CD4-positive, alpha-beta T cell treated with Interferon alpha-2 for 1 hour (primary cell): ENCODE results near the gene NUP35.

Experiments
- DNase-seq, 2 donors: peaks; one replicate each; pipeline ENCODE4 v3.0.0-alpha.2; 2020 to 2022

Gene NUP35, protein sequence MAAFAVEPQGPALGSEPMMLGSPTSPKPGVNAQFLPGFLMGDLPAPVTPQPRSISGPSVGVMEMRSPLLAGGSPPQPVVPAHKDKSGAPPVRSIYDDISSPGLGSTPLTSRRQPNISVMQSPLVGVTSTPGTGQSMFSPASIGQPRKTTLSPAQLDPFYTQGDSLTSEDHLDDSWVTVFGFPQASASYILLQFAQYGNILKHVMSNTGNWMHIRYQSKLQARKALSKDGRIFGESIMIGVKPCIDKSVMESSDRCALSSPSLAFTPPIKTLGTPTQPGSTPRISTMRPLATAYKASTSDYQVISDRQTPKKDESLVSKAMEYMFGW

DNA sequence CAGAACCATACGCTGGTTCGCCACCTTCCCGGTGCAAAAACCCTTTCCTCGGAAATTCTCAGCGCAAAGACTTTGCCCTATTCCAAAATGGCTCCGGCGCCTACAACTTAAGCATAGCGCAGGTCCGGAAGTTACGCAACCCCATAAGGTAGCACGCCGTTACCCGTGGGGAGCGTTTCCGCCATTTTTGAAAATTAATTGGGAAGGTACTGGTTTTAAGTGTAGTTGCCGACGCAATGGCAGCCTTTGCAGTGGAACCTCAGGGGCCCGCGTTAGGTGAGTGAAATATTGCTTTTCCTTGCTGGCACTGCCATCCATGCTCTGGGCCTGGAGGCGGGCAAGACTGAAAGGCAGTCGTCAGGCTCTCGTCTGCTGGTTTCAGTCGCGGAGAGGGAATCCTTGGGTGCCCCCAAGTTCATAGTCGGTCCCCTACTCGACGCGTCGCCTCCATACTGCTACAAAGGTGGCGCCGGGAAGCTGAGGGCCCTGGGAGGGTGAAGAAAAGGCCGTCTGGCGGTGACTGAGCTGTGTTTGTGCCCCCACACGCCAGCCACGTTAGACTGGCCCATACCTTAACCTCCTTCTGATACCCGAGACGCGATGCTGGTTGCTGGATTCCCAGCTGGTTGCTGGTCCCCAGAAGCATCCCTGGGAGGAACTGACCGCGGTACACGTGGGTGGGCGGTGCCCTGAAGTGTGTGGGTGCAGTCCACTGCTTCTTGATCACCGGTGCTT lies at the start of gene NUP35:
TSS of gene NUP35 (plus strand) at position 222 of the 735 bp plus-strand sequence. CDS start at position 237, 15 bp downstream.
- DNase-seq = peak; percentile 77 to 89

DNA sequence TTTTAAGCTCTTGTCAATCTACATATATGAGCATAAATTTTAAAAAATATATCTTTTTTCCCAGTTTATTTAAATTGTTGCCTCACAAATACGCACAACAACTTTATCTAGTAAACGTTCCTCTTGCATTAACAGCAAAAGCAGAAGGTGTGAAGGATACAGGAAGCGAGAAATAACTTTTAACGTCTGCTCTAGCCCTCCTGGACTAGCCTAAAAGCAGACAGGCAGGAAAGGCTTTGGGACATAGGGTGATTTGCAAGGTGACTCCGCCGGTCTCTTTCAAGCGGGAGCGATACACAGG lies 46.1 kb upstream of the NUP35 start:
- peak in 1 of 2 donors; percentile 6 for DNase-seq

DNA sequence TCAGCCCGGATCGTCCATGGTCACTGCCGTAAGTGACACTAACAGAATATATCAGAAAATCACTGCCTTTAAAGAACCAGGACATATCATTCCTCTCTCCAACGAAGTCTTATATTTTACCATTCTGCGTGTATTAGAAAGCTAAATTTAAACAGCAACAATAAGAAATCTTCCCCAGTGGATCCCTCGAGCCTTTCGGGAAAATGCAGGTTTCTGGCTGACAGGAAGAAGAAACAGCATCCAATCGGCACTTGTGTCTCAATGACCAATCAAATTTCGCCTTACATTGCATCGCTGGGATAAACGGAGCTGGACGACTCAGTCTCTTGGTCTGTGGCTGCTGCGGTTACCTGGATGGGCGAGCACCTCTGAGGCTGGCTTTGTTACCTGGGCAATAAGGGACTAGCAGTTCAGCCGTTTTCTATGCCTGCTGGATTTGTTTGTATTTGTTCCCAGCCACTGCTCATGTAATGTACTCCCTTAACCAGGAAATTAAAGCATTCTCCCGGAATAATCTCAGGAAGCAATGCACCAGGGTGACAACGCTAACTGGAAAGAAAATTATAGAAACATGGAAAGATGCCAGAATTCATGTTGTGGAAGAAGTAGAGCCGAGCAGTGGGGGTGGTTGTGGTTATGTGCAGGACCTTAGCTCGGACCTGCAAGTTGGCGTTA lies 45.6 kb upstream of the NUP35 start, which contains the start of gene DUSP19:
TSS of gene DUSP19 (plus strand) at position 284 of the 675 bp plus-strand sequence. CDS start at position 471, 187 bp downstream.
- DNase-seq = peak; percentile 83 to 91

DNA sequence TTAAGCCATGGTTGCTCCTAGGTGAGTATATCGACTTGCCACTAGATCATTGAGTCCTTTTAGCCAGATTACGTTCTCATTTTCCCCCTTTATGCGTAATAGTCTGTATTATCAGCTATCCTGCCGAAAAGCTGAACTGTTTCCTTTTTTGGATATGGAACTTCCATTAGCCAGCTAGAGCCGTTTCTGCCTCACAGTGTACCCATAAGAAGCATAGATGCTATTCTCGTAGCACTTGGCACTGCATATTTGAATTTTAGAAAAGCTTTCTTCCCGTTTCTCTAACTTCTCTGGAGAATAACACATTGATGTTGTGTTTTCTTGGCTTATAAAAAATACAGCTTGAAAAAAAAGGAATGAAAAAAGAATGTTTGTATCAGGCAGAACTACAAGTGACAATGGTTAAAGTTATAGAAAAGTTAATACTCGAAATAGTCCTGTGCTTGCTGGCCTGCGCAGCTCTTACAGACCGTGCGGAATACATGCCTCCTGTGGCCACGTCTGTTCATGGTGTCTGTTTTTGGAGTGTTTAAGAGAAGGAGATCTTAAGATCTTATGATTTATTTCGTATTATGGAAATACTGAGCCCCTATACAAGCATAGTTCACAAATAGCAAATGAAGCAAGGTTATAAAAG lies 45.0 kb upstream of the NUP35 start:
- no peak for DNase-seq

DNA sequence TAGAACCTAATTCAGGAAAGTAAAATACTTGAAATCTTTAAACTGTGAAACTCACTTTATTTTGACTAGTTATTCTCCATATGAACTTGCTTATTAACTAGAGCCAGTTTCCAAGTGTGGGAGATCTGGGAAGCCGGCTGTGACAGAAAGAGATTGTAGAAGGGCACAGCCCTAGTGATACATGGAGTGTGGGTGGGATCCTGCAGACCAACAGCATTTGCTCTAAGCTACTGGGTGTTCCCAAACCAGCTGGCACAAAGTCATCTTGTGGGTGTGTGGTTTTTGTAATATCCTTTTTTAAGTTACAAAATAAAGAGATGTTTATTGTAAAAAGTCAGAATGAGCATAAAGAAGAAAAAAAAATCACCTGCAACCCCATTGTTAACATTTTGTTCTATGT lies 42.3 kb upstream of the NUP35 start:
- no peak for DNase-seq

DNA sequence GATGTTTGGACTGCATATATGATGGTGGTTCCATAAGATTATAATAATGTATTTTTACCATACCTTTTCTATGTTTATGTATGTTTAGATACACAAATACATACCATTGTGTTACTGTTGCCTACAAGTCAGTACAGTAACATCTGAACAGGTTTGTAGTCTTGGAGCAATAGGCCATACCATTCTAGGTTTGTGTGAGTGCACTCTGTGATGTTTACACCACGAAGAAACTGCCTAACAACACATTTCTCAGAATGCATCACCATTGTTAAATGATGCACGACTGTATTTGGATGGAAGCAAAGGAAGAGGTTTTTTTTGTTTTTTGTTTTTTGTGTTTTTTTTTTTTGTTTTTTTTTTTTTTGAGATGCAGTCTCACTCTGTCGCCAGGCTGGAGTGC lies 36.2 kb upstream of the NUP35 start:
- no peak for DNase-seq

DNA sequence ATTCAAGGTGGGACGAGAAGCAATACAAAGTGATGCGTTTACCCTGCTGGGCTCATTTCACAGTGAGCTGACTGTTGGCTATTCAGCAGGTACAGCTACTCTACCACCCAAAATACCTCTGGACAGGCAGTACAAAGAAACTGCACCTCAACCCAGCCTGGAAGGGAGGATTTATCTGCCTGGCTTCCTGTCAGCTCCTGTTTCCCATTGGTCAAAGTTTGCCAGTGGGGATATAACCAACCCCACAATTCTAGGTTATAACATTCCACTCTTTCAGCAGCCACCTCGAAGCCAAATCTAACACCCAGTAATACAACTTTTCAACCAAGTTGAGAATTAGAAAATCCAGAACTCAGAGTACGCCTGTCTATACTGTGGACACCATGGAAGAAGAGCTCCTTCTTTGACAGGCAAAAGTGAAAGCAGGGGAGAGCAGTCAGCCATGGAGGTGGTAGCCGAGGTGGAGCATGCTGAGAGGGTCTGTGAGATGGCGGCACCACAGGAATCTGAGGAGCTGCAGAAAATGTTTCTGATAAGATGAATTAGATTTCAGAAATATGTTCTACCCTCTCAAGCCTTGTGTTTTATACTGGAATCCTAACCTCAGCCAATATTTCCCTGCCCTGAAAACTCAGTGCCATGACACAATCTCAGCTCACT lies 34.9 kb upstream of the NUP35 start:
- DNase-seq = no peak

DNA sequence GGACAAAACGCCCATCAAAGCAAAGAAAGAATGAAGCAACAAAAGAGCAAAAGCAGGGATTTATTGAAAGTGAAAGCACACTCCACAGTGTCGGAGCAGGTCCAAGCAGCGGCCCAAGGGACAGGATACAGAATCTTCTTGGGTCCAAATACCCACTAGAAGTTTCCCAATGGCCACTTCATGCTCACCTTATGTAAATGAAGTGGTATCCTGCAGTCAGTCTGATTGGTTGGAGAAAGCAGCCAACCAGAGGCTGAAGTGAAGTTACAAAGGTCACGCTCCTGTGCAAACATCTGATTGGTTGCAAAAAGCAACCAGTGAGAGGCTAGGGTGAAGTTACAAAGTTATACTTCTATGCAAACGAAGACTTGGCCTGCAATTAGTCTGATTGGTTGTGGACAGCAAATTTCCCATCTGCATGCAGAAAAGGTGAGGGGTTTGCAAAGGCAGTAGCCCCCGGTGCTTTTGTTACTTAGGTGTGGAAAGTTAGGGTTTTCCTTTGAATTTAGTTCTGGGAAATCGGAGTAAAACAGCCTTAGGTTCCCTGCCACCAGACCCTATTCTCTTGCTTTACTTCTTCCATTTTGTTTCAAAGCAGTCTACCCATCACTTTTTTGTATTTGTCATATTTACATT lies 32.8 kb upstream of the NUP35 start:
- no peak for DNase-seq

DNA sequence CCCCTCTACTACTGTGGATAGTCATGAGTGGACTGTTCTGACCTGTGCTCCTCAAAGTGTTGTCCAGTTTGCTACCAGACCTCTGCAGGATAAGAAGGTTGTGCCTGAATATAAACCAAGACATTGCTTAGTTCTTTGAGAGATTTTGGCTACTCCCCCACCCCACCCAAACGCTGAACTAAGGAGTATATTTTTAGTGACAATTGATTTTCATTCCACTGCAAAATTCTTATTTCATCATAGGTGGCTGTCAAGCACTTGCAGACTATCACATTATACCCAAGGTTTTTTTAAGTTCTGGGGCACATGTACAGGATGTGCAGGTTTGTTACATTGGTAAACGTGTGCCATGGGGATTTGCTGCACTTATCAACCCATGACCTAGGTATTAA lies 32.3 kb upstream of the NUP35 start:
- no peak for DNase-seq

DNA sequence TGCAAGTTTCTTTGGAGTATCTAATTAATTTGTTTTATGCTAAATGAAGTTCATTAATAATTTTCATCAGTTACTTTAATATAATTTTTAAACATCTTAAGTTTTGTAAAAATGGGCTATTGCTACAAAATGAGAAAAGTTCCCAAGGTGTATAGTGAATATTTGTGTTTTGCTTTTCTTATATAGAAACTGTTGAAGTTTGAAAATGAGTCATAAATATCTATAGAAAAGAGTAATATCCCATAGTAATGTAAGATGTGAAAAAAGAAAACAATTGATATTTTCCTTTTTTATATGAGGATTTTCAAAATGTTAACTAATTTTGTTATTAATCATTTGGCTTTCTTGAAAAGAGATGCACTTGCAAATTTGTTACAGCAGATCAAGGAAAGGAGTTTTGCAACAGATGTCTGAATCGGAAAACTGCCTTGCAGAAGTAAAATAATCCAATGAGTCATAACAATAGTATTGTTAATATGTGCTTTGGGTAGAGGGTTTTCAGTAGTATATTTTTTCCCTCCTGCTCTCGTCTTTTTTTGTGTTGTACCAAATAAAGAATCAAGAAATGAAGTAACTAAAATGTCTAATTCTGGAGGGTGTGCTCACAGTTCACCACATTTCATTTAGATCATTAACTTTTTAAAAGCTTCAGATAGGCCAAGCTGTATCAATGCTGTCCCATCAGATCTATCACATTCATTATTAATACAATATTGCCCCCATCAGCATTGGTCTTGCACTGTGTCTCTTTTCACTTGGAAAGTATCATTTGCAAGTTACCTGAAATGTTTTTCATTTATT lies 30.2 kb upstream of the NUP35 start:
- DNase-seq = no peak

DNA sequence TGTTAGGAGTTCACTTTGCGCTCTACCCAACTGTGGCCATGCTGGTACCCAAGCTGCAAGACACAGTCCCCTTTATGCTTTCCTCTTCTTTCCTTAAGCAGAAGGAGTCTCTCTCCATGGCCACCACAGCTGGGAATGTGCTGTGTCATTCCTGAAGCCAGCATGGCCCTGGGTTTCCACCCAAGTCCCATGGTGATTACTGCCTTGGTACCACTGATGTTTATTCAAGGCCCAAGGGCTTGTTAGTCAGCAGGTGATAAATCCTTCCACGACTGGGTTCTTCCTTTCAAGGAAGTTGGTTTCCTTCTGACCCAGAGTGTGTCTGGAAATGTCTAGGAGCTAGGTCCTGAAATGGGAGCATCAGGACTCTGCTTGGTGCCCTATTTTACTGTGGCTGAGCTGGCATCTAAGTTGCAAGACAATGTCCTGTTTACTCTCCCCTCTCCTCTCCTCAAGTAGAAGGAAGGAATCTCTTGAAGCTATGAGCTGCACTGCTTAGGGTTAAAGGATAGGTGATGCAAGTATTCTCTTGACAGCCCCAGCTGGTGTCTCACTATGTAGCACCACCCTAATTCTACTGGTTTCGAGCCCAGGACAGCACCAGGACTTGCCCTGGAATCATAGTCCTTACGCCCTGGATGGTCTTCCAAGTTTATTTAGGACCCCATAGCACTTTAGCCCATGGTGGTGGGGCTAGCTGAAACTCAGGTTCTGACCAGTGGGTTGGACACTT lies 18.7 kb upstream of the NUP35 start:
- DNase-seq = no peak

DNA sequence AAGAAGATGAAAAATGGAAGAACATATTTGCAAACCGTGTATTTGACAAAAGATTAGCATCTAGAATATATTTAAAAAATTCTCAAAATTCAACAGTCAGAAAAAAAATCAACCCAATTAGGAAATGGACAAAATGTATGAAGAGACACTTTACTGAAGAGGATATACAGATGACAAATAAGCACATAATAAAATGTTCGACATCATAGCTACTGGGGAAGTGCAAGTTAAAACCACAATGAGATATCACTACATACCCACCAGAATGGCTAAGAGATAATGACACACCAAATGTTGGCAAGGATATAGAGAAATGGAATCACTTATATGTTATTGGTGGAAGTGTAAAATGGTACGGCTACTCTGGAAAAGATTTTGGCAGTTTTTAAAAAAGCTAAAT lies 11.7 kb upstream of the NUP35 start:
- no peak for DNase-seq

DNA sequence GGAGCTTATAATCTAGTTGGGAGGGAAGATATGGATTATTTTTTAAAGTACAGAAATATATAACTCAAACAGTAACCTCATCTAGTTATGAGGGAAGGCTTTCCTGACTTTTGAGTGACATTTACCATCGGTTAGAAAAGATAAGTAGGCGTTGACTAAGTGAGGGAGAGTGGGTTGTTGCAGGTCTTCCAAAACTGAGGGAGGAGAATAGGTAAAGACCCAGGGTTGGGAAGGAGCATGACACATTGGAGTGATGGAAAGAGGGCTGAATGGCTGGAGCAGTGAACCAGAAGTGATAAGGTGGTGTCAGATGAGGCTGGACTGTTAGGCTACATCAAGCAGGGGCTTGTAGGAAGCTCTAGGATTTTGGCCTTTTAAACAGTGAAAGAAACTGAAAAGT lies 10.6 kb upstream of the NUP35 start:
- no peak for DNase-seq

DNA sequence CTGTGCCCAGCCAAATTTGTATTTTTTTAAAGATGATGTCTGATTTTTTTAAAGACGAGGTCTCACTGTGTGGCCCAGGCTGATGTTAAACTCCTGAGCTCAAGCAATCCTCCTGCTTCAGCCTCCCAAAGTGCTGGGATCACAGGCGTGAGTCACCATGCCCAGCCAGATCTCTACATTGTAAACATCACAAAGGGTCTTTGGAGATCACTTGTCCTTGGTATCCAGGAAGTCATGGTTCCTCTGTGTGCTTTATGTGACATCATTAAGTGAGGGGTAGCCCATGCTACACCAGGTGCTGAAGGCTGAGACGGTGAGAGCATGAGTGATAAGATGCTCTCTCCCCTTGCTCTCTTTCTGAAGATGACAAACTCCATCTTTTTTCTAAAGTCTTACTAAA lies 7.0 kb upstream of the NUP35 start:
- no peak for DNase-seq

DNA sequence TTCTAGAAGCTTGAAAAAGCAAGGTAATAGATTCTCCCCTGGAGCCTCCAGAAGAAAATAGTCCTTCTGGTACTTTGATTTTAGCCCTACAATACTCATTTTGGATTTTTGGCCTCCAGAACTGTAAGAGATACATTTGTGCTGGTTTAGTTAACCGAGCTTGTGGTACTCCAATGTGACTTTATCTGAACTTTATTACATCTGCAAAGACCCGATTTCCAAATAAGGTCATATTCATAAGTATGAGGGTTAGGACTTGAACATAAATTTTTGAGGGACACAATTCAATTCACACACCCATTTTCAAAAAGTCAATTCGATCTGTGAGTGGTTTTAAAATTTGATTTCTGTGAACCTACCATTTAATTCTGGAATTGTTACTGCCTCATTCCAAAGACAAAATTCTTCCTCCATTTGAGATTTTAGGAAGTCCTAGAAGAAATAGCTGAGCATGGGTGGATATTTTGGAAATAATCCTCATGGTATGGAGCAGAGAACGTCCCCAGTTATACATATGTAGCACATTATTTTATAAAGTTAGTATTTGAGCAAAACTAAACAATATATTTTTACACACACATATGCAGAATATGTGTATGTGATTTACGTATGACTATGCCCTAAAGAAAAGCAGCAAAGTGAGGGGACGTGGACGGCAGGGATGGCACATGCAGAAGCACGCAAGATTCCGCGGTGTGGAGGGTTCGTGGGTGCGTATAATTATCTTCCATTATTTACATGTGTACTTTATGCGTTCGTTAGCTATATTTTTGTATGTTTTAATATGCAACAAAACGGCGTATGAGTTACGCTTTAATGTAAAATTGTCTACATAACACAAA lies 905 bp upstream of the NUP35 start:
- DNase-seq = no peak

DNA sequence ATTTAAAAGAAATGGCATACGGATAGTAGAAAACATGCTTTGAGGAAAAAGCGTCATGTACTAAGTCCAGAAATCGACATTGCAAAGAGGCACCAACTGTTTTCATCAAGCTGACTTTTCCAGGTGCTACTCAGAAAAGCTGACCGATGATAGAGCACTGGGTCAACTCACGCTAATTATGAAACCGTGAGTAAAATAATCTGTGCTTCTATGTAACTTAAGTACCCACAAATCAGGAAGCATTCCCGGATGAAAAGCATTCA lies 353 bp upstream of the NUP35 start:
- DNase-seq = no peak

DNA sequence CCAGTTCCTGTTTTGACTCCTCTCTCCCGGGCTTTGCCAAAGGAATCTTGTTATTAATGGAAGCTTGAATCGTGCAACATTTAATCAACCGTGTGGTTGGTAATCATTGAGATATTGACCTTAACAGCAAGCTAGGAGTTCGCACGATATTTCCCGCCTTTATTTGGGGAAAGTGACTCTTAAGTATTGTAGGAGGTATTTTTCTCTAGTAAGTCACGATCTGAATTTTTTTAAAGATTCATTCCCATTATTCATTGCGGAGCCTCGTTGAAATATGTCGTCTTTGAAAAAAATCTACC lies 663 bp downstream of the NUP35 start:
- no peak for DNase-seq

DNA sequence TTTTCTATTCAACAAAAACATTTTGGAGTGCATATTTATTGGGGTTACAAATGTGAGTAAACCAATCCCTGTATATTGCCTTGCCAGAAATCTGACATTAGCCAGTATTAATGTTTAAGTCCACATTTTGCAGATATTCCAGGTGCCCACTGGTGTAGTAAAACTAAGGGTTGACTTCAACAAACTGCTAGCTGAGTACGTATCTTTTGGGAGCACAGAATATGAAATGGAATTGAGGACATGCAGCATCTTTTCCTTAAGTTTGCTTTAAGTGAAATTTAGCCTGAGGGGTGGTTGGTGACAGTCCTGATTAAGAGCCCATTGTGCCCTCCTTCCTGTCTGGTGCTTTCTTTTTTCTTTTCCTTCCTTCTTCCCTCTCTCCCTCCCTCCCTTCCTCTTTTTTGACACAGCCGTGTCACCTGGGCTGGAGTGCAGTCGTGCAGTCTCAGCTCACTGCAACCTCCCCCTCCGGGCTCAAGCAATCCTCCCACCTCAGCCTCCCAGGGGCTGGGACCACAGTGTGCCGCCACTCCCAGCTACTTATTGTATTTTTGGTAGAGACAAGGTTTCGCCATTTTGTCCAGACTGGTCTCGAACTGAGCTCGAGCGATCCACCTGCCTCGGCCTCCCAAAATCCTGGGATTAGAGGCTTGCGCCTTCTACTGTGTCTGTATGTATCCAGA lies 1.6 kb downstream of the NUP35 start:
- DNase-seq = no peak

DNA sequence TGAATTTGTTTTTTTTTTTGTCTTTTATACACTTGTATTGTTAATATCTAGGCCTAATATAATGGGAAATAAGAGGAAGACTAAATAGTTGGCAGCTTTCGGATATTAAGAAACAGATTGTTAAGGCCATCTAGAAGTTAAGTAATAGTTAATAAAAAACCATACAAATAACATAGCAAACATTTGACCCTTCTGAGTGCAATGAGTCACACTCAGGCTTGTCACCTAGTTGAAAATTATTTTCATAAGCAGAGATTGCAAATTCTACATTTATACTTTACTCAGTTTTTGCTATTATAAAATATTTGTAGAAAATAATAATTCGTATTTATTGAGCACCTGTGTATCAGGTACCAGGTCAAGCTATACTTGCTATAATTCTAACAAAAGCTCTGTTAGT lies 2.4 kb downstream of the NUP35 start:
- DNase-seq = no peak

DNA sequence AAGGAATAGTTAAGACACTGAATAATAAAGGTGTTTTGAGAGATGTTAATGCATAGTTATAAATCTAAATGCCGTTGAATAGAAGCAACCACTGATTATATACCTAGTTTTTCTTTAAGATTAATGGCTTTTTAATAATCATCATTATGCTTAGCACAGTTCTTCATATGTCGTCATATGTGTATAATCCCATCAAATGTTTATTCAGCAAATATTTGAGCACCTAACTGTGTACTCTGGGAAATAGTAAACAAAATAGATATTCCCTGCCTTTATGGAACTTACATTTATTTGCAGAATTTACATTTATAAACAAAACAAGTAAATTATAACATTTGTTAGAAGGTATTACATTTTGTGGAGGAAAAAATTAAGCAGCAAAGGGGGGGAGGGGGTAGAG lies 9.8 kb downstream of the NUP35 start:
- no peak for DNase-seq
